B cell (primary cell): Measurements from ENCODE around the gene RTN4IP1. TPM values are rescaled to one million over a fixed set of nuclear protein-coding genes. Genes with fewer than 3 reads are reported as not detected.

ENCODE experiments used
- ATAC-seq: fragments of 200-7000 bp; cut with Tn5 transposase; one replicate; pipeline ENCODE4 v1.10.0; 2021; ENCODE audit warnings: low read depth, mild to moderate bottlenecking, moderate number of reproducible peaks, moderate library complexity
- CTCF ChIA-PET: fragments of 350-600 bp; sonication (Branson Sonifier 250); formaldehyde crosslinking; loops from one replicate; lab custom pipeline; 2021; ENCODE audit warnings: antibody characterized with exemption, inconsistent platforms; lab: Charles Lee
- POLR2A ChIA-PET: fragments of 350-600 bp; sonication (Branson Sonifier 250); formaldehyde crosslinking; loops from one replicate; lab custom pipeline; 2021; ENCODE audit warnings: antibody characterized with exemption; lab: Charles Lee
- DNase-seq: peaks from one replicate; pipeline ENCODE4 v3.0.0; 2013
- H2AFZ ChIP-seq: 2 replicates; pipeline ENCODE4 v1.6.1; 2012; ENCODE audit warnings: mild to moderate bottlenecking, low read depth, low read length; ENCODE audit not compliant: insufficient read depth, poor library complexity, severe bottlenecking
- H3K27ac ChIP-seq, 2 donors: 1 replicate in 1 of 2; 2 replicates in 1 of 2; pipeline ENCODE4 v1.5.1; 2012 to 2013; ENCODE audit warnings: low read length in 2 of 2, mild to moderate bottlenecking in 2 of 2, moderate library complexity in 1 of 2
- H3K27me3 ChIP-seq, 4 experiments: fragments of 200-600 bp in 1 of 4; sonication (generic) in 1 of 4; replicated peaks in 1 of 4; 1 replicate in 2 of 4; 2 replicates in 2 of 4; pipeline versions ENCODE4 v1.6.1 to v1.7.0; 2013 to 2016; ENCODE audit warnings: low read length in 3 of 4, mild to moderate bottlenecking in 2 of 4, mixed read lengths in 1 of 4, moderate library complexity in 1 of 4; ENCODE audit not compliant: insufficient read depth in 4 of 4, control insufficient read depth in 3 of 4; ENCODE audit errors: control extremely low read depth in 1 of 4
- H3K36me3 ChIP-seq, 2 experiments: replicated peaks in 1 of 2; 1 replicate in 1 of 2; 2 replicates in 1 of 2; pipeline versions ENCODE4 v1.6.1 to v1.7.1; 2013; ENCODE audit warnings: low read length in 1 of 2; ENCODE audit not compliant: insufficient read depth in 2 of 2, control insufficient read depth in 1 of 2; ENCODE audit errors: control extremely low read depth in 1 of 2, extremely low read depth in 1 of 2
- H3K4me1 ChIP-seq, 2 donors: fragments of 200-600 bp in 1 of 2; sonication (generic) in 1 of 2; 1 replicate in 1 of 2; 2 replicates in 1 of 2; pipeline versions ENCODE4 v1.5.1 to v1.6.1; 2013 to 2017; ENCODE audit warnings: low read length in 2 of 2; ENCODE audit not compliant: control insufficient read depth in 2 of 2, insufficient read depth in 2 of 2
- H3K4me2 ChIP-seq: replicated peaks from 2 replicates; pipeline ENCODE3; 2012; ENCODE audit warnings: mild to moderate bottlenecking, low read depth, low read length; ENCODE audit not compliant: poor library complexity, severe bottlenecking
- H3K4me3 ChIP-seq, 5 experiments: fragments of 200-600 bp in 1 of 5; sonication (generic) in 1 of 5; 1 replicate in 3 of 5; 2 replicates in 2 of 5; pipeline versions ENCODE4 v1.5.1 to v1.7.0; 2011 to 2016; ENCODE audit warnings: low read length in 4 of 5, mild to moderate bottlenecking in 4 of 5, low read depth in 2 of 5, control low read depth in 1 of 5, moderate library complexity in 1 of 5; ENCODE audit not compliant: insufficient read depth in 1 of 5; ENCODE audit errors: control extremely low read depth in 1 of 5, extremely low read depth in 1 of 5
- H3K79me2 ChIP-seq: fragments of 200-600 bp; sonication (generic); one replicate; pipeline ENCODE4 v1.6.0; 2016; ENCODE audit warnings: low read length; ENCODE audit not compliant: control insufficient read depth, insufficient read depth
- H3K9ac ChIP-seq: fragments of 200-600 bp; sonication (generic); 2 replicates; pipeline ENCODE4 v1.6.1; 2017; ENCODE audit warnings: mild to moderate bottlenecking, low read length, moderate library complexity
- H3K9me3 ChIP-seq, 3 donors: one replicate each; pipeline versions ENCODE4 v1.6.1 to v1.7.1; 2013; ENCODE audit warnings: low read length in 2 of 3; ENCODE audit not compliant: control insufficient read depth in 2 of 3, insufficient read depth in 1 of 3; ENCODE audit errors: control extremely low read depth in 1 of 3
- H4K20me1 ChIP-seq: 2 replicates; pipeline ENCODE4 v1.6.0; 2012; ENCODE audit warnings: mild to moderate bottlenecking, low read length; ENCODE audit not compliant: insufficient read depth, control insufficient read depth, poor library complexity, severe bottlenecking
- H3K27ac Mint-ChIP-seq: one replicate; pipeline ENCODE4 v1.8.0; 2021; ENCODE audit warnings: mixed read lengths
- H3K27me3 Mint-ChIP-seq: one replicate; pipeline ENCODE4 v1.8.0; 2021; ENCODE audit warnings: mixed read lengths
- H3K4me1 Mint-ChIP-seq: one replicate; pipeline ENCODE4 v1.8.0; 2021; ENCODE audit warnings: mixed read lengths
- H3K4me3 Mint-ChIP-seq: one replicate; pipeline ENCODE4 v1.8.0; 2021; ENCODE audit warnings: mixed read lengths
- H3K9me3 Mint-ChIP-seq: one replicate; pipeline ENCODE4 v1.8.0; 2022; ENCODE audit warnings: mixed read lengths; ENCODE audit not compliant: insufficient read depth
- EZH2 ChIP-seq: IDR thresholded peaks from 2 replicates; pipeline ENCODE4 v1.6.1; 2012; ENCODE audit warnings: borderline replicate concordance, low read depth, mild to moderate bottlenecking, moderate library complexity, low read length; ENCODE audit not compliant: insufficient read depth, poor library complexity, severe bottlenecking
- WGBS: methylation state at CpG from one replicate; pipeline ENCODE4 v1.1.5; 2013; ENCODE audit warnings: missing lambda C conversion rate; ENCODE audit not compliant: insufficient coverage; 5-methylcytosine and 5-hydroxymethylcytosine counted together
- intact Hi-C: fragments of 100-400 bp; cut with micrococcal nuclease; formaldehyde crosslinking; loops from one replicate; pipeline ENCODE4 v1.10.0; 2022
- polyA plus RNA-seq: library from polyadenylated mRNA; depleted of rRNA; stranded (reverse); fragments of >200 nt; gene quantifications from 2 replicates; pipeline ENCODE4 v1.2.3, GENCODE V29; 2012
- total RNA-seq, 2 donors: library from RNA; stranded (reverse); fragments of 120-200 nt in 1 of 2; gene quantifications; 1 replicate in 1 of 2; 2 replicates in 1 of 2; pipeline versions ENCODE4 v1.2.3 to v1.2.4, GENCODE V29; 2013 to 2022
- TF ChIP-seq, protein P1 (sequence below): fragments of 200-600 bp; IDR thresholded peaks from one replicate; pipeline ENCODE4 v1.8.0; 2022; ENCODE audit warnings: antibody characterized with exemption, mild to moderate bottlenecking

Gene RTN4IP1
- total and polyA plus RNA-seq, 2 donors (not counting 1 experiment from before 2014, with no cell fraction given), result 9.4 to 12.1 TPM

DNA sequence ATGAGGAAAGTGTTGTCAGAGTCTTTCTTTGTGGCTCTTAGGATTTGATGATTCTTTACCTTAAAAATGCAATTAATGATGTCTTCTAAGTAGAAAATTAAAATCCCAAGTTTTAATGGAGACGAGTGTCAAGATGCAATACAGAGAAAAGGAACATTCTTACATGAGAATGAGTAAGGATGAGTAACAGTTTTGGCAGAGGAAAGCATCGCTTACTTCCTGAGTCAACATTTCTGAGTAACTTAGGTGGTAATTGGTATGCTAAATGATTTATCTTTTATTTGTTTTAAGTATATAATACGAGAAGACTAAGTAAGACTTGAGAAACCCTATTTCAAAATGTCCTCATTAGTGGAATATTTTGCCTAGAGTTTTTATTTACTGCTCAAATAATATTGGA, 101.3 kb downstream of the RTN4IP1 start:
- H3K27me3 ChIP-seq, result no peaks in the 10 kb centered on the region
- no peaks in the 10 kb centered on the region for H3K9me3 ChIP-seq
- ATAC-seq (no peak), DNase-seq (no peak)
- POLR2A ChIA-PET, result no interaction called here
- H3K27ac Mint-ChIP-seq, result peak overlapping the region; percentile 2
- H3K4me1 ChIP-seq, result peaks cover 25 to 43% of the 10 kb centered on the region in 2 donors
- H3K79me2 ChIP-seq, result peaks cover 78% of the 10 kb centered on the region
- H3K4me2 ChIP-seq, result no peak overlapping the region
- TF ChIP-seq, protein P1, sequence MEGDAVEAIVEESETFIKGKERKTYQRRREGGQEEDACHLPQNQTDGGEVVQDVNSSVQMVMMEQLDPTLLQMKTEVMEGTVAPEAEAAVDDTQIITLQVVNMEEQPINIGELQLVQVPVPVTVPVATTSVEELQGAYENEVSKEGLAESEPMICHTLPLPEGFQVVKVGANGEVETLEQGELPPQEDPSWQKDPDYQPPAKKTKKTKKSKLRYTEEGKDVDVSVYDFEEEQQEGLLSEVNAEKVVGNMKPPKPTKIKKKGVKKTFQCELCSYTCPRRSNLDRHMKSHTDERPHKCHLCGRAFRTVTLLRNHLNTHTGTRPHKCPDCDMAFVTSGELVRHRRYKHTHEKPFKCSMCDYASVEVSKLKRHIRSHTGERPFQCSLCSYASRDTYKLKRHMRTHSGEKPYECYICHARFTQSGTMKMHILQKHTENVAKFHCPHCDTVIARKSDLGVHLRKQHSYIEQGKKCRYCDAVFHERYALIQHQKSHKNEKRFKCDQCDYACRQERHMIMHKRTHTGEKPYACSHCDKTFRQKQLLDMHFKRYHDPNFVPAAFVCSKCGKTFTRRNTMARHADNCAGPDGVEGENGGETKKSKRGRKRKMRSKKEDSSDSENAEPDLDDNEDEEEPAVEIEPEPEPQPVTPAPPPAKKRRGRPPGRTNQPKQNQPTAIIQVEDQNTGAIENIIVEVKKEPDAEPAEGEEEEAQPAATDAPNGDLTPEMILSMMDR, result no peak
- no peak for TF ChIP-seq EZH2
- intact Hi-C loops, result loop anchor here (10.0 kb wide), 2 partner anchors 443 to 1367 kb away; partner anchors contain the start of gene PRDM1
- H3K27me3 Mint-ChIP-seq, result no peaks in the 10 kb centered on the region
- no peaks in the 10 kb centered on the region for H4K20me1 ChIP-seq
- no peak overlapping the region for H2AFZ ChIP-seq
- 100% methylated on average over 1 of the region's 3 CpGs for WGBS
- peak overlapping the region in 1 of 2 donors; percentile 81 for H3K27ac ChIP-seq
- no peak overlapping the region for H3K4me3 ChIP-seq
- peaks cover 21 to 63% of the 10 kb centered on the region in 2 experiments for H3K36me3 ChIP-seq
- CTCF ChIA-PET, result interaction anchor here (1.3 to 4.3 kb wide), 3 partner anchors 17 to 38 kb away, joined by 5 to 42 read pairs (median 14); no protein-coding TSS in a partner anchor
- H3K4me3 Mint-ChIP-seq, result no peak overlapping the region
- H3K9ac ChIP-seq, result no peak overlapping the region
- H3K9me3 Mint-ChIP-seq, result no peaks in the 10 kb centered on the region
- H3K4me1 Mint-ChIP-seq, result peaks cover 68% of the 10 kb centered on the region

DNA sequence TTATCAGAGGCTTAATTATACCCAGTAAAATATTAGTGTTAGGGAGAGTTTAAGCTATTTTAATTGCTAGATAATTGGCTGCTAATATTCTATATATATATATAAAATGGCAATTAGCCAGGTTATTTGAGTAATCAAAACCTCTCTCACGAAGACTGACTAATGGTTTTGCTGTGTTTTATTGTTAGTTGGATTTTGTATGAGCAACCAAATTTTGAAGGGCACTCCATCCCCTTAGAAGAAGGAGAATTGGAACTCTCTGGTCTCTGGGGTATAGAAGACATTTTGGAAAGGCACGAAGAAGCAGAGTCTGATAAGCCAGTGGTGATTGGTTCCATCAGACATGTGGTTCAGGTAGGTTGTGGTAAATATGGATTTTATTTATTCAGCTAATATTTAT, 102.2 kb downstream of the RTN4IP1 start:
- no peaks in the 10 kb centered on the region for H3K9me3 Mint-ChIP-seq
- Histone ChIP-seq H3K4me1 (peaks cover 32 to 52% of the 10 kb centered on the region in 2 donors), H3K79me2 (peaks cover 79% of the 10 kb centered on the region), H3K4me3 (no peak overlapping the region), H3K27ac (peak overlapping the region; percentile 28 to 81), H3K4me2 (peak overlapping the region; percentile 76), H3K9ac (no peak overlapping the region), H2AFZ (no peak overlapping the region), H3K27me3 (no peaks in the 10 kb centered on the region), H3K36me3 (peaks cover 21 to 54% of the 10 kb centered on the region in 2 experiments), H4K20me1 (no peaks in the 10 kb centered on the region), H3K9me3 (no peaks in the 10 kb centered on the region)
- peaks cover 68% of the 10 kb centered on the region for H3K4me1 Mint-ChIP-seq
- no CpG with 5 or more reads among the region's 2 CpGs for WGBS
- POLR2A ChIA-PET, result no interaction called here
- intact Hi-C loops, result loop anchor here (10.0 kb wide), 2 partner anchors 442 to 1368 kb away; partner anchors contain the start of gene PRDM1
- no peaks in the 10 kb centered on the region for H3K27me3 Mint-ChIP-seq
- H3K27ac Mint-ChIP-seq, result peak overlapping the region; percentile 58
- no peak overlapping the region for H3K4me3 Mint-ChIP-seq
- TF ChIP-seq, protein P1, result no peak
- TF ChIP-seq EZH2, result no peak
- CTCF ChIA-PET, result interaction anchor here (0.7 to 4.3 kb wide), 7 partner anchors 9 to 81 kb away, joined by 3 to 42 read pairs (median 8); no protein-coding TSS in a partner anchor
- DNase-seq, result no peak
- ATAC-seq, result no peak
